Tibial artery (tissue), 4 donors: Measurements from ENCODE around the gene NBPF1.
"Not testable (repeated sequence)": the region's sequence is repeated elsewhere in the genome, so short reads cannot be mapped to it uniquely, and the experiment has no call there.

Experiments used
- DNase-seq, 2 donors: peaks; one replicate each; pipeline ENCODE4 v3.0.0-alpha.2; 2019
- H3K27ac ChIP-seq, 2 donors: fragments of 200-600 bp; sonication (generic) in 1 of 2; 1 replicate in 1 of 2; 2 replicates in 1 of 2; pipeline ENCODE4 v1.5.1; 2018 to 2019; ENCODE audit warnings: mild to moderate bottlenecking in 1 of 2
- H3K27me3 ChIP-seq, 2 donors: fragments of 200-600 bp; sonication (generic) in 1 of 2; one replicate each; pipeline versions ENCODE4 v1.5.1 to v1.6.0; 2016 to 2019
- H3K36me3 ChIP-seq, 3 donors: fragments of 200-600 bp; sonication (generic) in 2 of 3; one replicate each; pipeline ENCODE4 v1.5.1; 2016 to 2019; ENCODE audit warnings: mild to moderate bottlenecking in 2 of 3
- H3K4me1 ChIP-seq, 4 donors: fragments of 200-600 bp; sonication (generic) in 2 of 4; 1 replicate in 3 of 4; 2 replicates in 1 of 4; pipeline ENCODE4 v1.5.1; 2016 to 2019
- H3K4me3 ChIP-seq, 2 donors: fragments of 200-600 bp; sonication (generic) in 1 of 2; 1 replicate in 1 of 2; 2 replicates in 1 of 2; pipeline ENCODE4 v1.5.1; 2018 to 2019; ENCODE audit warnings: mild to moderate bottlenecking in 2 of 2
- H3K9me3 ChIP-seq, 3 donors: fragments of 200-600 bp; sonication (generic) in 1 of 3; one replicate each; pipeline ENCODE4 v1.5.1; 2016 to 2019
- intact Hi-C: fragments of 100-400 bp; cut with DNase I; formaldehyde crosslinking; loops from one replicate; pipeline ENCODE4 v1.15.0; 2023; ENCODE audit warnings: low total_unique reads
- TF ChIP-seq, protein P1 (sequence below), 2 experiments: fragments of 200-600 bp in 1 of 2; fragments of 450-650 bp in 1 of 2; IDR thresholded peaks; one replicate each; pipeline ENCODE4 v1.5.1; 2017 to 2019; ENCODE audit warnings: antibody characterized with exemption in 2 of 2, mild to moderate bottlenecking in 1 of 2, moderate library complexity in 1 of 2

Gene NBPF1

DNA sequence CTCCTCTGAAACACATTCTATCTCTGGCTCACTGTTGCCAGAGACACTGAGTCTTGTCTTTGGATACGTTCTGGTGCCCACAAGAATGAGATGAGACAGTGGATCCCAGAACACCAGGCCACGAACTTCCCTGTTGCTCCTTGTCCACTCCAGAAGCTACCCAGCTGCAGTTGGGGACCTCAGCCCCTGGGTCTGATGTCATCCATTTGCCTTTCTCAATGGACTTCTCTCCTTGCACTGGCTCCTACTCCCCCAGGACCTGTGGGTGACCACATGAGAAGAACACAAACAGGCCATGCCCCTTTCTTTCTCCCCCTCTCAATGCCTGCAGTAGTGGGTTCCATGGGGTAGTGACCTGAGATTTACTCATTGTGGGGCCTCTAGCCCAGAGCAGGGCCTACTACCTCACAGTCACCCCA, 5.9 kb downstream of the NBPF1 start:
- H3K27me3 ChIP-seq = no peaks in the 10 kb centered on the region
- H3K9me3 ChIP-seq = no peaks in the 10 kb centered on the region
- no peak for DNase-seq
- H3K4me3 ChIP-seq = no peak overlapping the region
- peaks cover 0 to 41% (median 26%) of the 10 kb centered on the region in 3 donors for H3K36me3 ChIP-seq
- TF ChIP-seq, protein P1, sequence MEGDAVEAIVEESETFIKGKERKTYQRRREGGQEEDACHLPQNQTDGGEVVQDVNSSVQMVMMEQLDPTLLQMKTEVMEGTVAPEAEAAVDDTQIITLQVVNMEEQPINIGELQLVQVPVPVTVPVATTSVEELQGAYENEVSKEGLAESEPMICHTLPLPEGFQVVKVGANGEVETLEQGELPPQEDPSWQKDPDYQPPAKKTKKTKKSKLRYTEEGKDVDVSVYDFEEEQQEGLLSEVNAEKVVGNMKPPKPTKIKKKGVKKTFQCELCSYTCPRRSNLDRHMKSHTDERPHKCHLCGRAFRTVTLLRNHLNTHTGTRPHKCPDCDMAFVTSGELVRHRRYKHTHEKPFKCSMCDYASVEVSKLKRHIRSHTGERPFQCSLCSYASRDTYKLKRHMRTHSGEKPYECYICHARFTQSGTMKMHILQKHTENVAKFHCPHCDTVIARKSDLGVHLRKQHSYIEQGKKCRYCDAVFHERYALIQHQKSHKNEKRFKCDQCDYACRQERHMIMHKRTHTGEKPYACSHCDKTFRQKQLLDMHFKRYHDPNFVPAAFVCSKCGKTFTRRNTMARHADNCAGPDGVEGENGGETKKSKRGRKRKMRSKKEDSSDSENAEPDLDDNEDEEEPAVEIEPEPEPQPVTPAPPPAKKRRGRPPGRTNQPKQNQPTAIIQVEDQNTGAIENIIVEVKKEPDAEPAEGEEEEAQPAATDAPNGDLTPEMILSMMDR (IDR thresholded peaks at IDR 0.05) = no peak
- no peak overlapping the region for H3K27ac ChIP-seq
- intact Hi-C loops = no loop called here
- peaks cover 0 to 31% (median 24%) of the 10 kb centered on the region in 4 donors for H3K4me1 ChIP-seq

DNA sequence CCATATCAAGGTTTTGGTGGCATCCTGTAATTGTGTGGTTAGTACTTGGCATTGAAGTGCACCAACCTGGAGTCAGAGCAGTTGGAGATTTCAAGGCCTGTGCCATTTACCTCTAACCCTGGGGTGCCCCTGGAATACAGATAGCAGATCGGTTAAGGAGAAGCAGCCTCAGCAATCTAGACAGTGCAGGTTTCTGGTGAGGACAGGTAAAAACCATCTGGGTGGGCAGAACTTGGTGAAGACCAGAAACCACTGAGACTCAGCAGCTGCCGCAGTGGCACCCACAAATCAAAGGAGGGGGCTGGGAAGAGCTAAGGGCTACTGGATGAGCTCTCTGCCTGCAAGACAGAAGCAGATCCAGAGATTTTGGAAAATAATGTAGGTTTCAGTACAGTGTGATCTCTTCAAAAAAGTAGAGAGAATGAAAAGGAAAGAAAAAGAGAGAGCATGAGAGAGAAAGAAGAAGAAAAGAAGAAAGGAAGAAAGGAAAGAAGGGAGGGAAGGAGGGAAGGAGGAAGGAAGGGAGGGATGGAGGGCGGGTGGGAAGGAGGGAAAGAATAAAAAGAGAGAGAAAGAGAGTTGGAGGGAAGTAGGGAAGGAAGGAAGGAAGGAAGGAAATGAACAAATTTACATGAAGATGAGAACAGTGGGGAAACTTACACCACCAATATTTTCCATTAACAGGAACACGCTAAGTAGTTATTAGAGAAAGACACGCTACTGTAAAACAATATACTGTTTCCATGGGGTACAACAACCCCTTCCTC, 6.5 kb downstream of the NBPF1 start:
- H3K27ac ChIP-seq, DNase-seq, H3K27me3 ChIP-seq, H3K9me3 ChIP-seq, intact Hi-C loops, H3K4me3 ChIP-seq: not testable (repeated sequence)
- Histone ChIP-seq H3K4me1 (peaks cover 0 to 25% (median 18%) of the 10 kb centered on the region in 4 donors), H3K36me3 (peaks cover 0 to 41% (median 26%) of the 10 kb centered on the region in 3 donors)

DNA sequence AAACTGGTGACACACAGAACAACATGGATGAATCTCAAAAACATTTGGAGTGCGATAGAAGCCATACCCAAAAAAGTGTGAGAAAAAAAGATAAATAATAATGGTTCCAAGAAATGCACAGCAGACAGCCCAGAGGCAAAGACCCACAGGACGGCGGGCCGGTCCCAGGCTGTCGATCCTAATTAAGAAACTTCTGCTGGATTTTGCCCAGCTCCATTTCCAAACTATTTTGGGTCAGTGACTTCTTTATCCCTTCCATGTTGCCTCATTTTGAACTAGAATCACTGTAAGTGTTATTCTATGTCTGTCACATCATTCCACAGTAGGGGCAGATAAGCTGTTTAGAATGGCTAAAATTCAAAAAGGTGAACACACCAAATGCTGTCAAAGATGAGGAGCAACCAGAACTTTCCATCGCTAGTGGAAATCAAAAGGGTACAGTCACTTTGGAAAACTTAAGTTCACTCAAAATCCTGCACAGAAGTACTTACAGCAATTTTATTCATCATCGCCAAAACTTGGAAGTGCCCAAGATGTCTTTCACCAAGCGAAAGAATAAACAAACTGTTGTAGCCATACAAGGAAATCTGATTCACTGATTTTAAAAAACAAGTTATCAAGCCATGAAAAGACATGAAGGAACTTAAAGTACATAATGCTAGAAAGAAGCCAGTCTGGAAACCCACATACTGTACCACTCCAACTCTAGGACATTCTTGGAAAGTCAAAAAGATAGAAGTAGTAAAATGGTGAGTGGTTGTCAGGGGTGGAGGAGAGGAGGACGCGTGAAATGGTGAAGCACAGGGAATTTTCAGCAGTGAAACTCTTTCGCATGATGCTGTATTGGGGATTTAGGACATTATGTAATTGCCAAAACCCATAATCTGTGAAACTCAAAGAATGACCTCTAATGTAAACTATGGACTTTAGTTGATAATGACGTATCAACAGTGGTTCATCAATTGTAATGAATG, 7.5 kb downstream of the NBPF1 start:
- H3K36me3 ChIP-seq = peaks cover 0 to 41% (median 26%) of the 10 kb centered on the region in 3 donors
- DNase-seq = no peak
- no peak overlapping the region for H3K4me3 ChIP-seq
- peaks cover 0 to 21% (median 14%) of the 10 kb centered on the region in 4 donors for H3K4me1 ChIP-seq
- H3K27me3 ChIP-seq = no peaks in the 10 kb centered on the region
- intact Hi-C loops = no loop called here
- H3K9me3 ChIP-seq = no peaks in the 10 kb centered on the region
- TF ChIP-seq, protein P1 (IDR thresholded peaks at IDR 0.05) = no peak
- peak overlapping the region; percentile 8 to 39 for H3K27ac ChIP-seq

DNA sequence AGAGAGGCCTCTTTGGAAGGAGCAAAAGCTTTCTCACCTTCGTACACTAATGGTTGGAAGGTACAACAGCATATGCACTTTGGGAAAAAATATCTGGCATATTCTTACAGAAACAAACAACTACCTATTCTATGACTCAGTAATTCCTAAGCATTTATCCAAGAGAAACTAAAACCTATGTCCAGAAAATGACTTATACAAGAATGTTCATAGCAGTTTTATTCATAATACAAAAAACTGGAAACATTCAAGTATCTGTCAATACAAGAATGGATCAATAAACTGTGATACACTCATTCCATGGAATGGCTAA, 8.2 kb downstream of the NBPF1 start:
- Histone ChIP-seq H3K4me3 (no peak overlapping the region), H3K36me3 (peaks cover 0 to 41% (median 26%) of the 10 kb centered on the region in 3 donors), H3K27ac (peak overlapping the region; percentile 8 to 39), H3K4me1 (peaks cover 0 to 21% (median 14%) of the 10 kb centered on the region in 4 donors), H3K9me3 (no peaks in the 10 kb centered on the region), H3K27me3 (no peaks in the 10 kb centered on the region)
- intact Hi-C loops = no loop called here
- DNase-seq = no peak
- TF ChIP-seq, protein P1 (IDR thresholded peaks at IDR 0.05) = no peak

DNA sequence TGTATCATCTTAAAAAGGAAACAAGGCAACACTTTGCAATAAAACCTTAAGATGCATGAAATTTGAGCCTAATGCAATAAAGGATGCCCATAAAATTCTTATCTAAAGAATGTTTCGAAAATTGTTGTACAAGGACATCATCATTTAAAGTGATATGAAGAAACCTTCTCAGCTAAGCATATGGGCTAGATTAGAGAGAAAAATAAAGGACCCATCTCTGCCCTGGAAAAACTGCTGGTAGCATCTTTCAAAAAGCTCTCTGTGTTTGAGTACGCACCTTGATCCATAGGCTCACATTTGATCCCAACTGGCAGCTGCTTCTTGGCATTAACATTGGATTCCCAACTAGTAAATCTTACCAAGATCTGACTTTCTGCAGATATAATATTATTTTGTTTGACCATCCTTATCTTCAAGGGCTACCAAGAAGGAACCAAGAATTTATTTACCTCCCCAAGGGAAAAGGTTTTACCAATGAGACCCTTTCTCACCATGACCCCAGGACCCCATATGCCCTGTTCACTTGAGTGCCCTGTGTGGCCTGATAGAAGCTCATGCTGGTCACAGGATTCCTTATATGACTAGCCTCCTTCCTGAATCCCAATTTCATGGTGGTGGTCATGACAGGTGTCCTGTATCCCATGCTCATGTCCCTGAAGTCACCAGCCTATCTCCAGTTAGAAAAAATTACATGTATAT, 8.7 kb downstream of the NBPF1 start:
- DNase-seq, H3K27ac ChIP-seq, intact Hi-C loops, H3K9me3 ChIP-seq, H3K4me3 ChIP-seq, H3K27me3 ChIP-seq: not testable (repeated sequence)
- peaks cover 0 to 41% (median 26%) of the 10 kb centered on the region in 3 donors for H3K36me3 ChIP-seq
- H3K4me1 ChIP-seq = peaks cover 0 to 21% (median 14%) of the 10 kb centered on the region in 4 donors

DNA sequence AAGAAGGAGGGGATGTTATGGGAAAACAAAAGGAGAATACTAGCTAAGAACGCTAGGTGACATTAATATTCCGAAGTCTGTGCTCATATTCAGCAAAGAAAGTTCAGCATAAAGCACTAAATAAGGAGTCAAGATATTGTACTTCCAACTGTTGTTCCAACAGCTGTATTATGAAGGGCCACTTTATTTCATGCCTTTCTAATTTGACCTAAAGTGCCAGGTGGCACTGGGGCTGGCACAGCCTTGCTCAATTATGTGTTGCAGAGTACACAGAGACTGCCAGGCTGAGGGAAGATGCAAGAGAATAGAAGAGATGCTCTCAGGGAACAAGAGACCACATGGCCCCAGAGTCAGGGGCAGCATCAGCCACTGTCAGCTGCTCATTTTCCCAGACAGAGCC, 9.7 kb downstream of the NBPF1 start:
- H3K27me3 ChIP-seq, intact Hi-C loops, H3K9me3 ChIP-seq, H3K27ac ChIP-seq, H3K4me3 ChIP-seq, DNase-seq: not testable (repeated sequence)
- Histone ChIP-seq H3K36me3 (peaks cover 0 to 41% (median 26%) of the 10 kb centered on the region in 3 donors), H3K4me1 (peaks cover 0 to 21% (median 14%) of the 10 kb centered on the region in 4 donors)

DNA sequence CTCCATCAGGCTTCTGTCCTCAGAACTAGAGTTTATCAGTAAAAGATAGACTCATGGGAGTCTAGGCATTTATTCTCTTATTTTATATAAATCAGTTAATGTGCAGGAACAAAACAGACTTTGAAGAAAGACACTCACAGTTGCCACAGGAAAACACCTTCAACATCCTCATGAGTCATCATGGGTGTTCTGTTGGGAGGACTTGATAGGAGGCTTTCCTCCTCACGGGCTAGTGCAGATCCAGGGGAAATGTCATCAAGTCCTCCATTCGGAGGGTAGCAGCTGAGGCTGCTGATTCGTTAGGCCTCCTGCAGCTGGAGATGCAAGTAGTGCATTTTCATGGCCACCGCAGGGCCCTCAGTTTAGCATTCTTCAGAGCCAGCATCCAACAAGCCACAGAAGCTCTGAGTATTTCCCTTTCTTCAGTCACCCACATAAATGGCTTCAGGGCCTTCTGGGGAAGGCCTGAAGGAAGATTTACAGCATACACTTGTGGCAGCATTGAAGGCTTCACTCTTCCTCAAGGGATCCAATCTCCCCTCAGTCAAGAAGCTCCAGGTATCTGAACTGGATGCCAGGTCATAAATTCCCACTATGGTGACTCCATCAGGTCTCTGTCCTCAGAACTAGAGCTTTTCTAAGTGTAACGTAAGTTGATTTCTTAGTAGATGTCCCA, 10.9 kb downstream of the NBPF1 start:
- H3K9me3 ChIP-seq, H3K4me3 ChIP-seq, DNase-seq, intact Hi-C loops, H3K27ac ChIP-seq, H3K27me3 ChIP-seq: not testable (repeated sequence)
- Histone ChIP-seq H3K36me3 (peaks cover 0 to 30% (median 14%) of the 10 kb centered on the region in 3 donors), H3K4me1 (peaks cover 0 to 21% (median 14%) of the 10 kb centered on the region in 4 donors)

DNA sequence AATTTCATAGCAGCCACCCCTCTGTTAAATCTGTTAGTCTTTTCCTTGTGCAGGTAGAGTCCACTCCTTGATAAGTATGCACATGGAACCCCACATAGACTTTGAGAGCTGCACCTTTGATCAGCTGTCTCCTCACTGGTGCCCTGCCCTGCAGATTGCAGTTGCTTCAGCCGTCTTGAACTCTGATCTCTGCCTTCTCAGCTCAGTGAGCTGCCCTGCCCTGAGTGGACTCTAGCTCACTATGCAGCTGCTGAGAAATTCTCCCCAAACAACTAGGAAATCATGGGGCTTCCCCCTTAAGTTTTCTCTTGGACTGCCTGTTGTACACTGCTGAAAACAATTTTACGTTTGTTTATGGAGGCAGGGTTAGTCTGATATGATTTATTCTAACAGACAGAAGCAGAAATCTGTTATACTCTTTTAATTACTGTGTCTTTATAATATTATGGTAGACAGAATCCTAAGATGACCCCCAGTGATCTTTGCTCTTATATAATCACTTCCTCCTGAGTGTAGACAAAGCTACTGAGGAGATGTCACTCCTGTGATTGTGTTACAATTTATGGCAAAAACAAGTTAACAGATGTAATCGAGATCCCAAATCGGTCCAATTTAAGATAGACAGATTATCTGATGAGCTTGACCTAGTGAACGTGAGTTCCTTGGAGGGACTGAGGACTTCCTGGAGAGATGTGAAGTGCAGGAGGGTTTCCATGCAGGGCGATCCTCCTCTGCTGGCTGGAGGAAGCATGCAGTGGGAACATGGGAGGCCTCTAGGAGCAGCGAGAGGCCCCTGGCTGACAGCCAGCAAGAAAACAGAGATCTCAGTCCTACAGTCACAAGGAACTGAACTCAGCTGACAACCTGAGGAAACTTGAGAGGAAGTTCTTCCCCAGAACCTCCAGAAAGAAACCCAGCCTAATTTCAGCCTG, 12.2 kb downstream of the NBPF1 start:
- intact Hi-C loops, DNase-seq, H3K27ac ChIP-seq, H3K27me3 ChIP-seq, H3K9me3 ChIP-seq, H3K4me3 ChIP-seq: not testable (repeated sequence)
- Histone ChIP-seq H3K36me3 (peaks cover 0 to 16% (median 4%) of the 10 kb centered on the region in 3 donors), H3K4me1 (peaks cover 0 to 16% (median 13%) of the 10 kb centered on the region in 4 donors)

DNA sequence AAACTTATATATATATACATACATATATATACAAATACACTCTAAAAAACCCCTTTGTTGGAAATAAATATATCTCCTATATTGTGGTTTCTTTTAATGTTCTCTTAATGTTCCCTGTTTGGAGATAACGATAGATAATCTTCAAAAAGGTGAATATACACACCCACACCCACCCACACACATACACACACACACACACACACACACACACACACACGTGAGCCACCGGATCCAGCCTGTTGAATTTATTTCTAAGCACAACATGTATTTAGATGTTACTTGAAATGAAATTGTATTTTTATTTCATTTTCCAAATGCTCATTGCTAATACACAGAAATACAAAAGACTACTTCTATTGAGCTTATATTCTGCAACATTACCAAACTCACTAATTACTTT, 14.0 kb downstream of the NBPF1 start:
- H3K4me1 ChIP-seq, H3K27me3 ChIP-seq, H3K27ac ChIP-seq, H3K4me3 ChIP-seq, H3K9me3 ChIP-seq, H3K36me3 ChIP-seq, DNase-seq, intact Hi-C loops: not testable (repeated sequence)
